GM23338 (cell line): ENCODE measurements around the gene ART4. TPM values are rescaled to one million over a fixed set of nuclear protein-coding genes. Genes with fewer than 3 reads are reported as not detected.

ENCODE experiments used
- ATAC-seq: fragments of 200-7000 bp; cut with Tn5 transposase; 3 replicates; pipeline ENCODE4 v1.9.1; 2020
- DNase-seq: peaks from one replicate; pipeline ENCODE4 v3.0.0-alpha.2; 2015; ENCODE audit warnings: low spot score
- H2AFZ ChIP-seq: fragments of 200-600 bp; sonication (generic); 2 replicates; pipeline ENCODE4 v1.8.0; 2016; ENCODE audit warnings: antibody characterized with exemption, mild to moderate bottlenecking, moderate library complexity
- H3F3A ChIP-seq: fragments of 200-600 bp; sonication (generic); replicated peaks from 2 replicates; pipeline ENCODE4 v1.8.0; 2017; ENCODE audit warnings: antibody characterized with exemption, mixed run types, low read depth
- H3K27ac ChIP-seq: fragments of 200-600 bp; sonication (generic); 2 replicates; pipeline ENCODE4 v1.6.1; 2016; ENCODE audit warnings: low read depth
- H3K27me3 ChIP-seq: fragments of 200-600 bp; sonication (generic); 2 replicates; pipeline ENCODE4 v1.8.0; 2016; ENCODE audit warnings: mild to moderate bottlenecking, mixed run types, moderate library complexity; ENCODE audit not compliant: insufficient read depth
- H3K36me3 ChIP-seq: fragments of 200-600 bp; sonication (generic); 2 replicates; pipeline ENCODE4 v1.8.0; 2016; ENCODE audit warnings: mild to moderate bottlenecking; ENCODE audit not compliant: insufficient read depth
- H3K4me1 ChIP-seq: fragments of 200-600 bp; sonication (generic); 2 replicates; pipeline ENCODE4 v1.8.0; 2016; ENCODE audit warnings: mild to moderate bottlenecking, moderate library complexity; ENCODE audit not compliant: insufficient read depth
- H3K4me2 ChIP-seq: fragments of 200-600 bp; sonication (generic); 2 replicates; pipeline ENCODE4 v1.7.1; 2017; ENCODE audit warnings: mixed run types
- H3K4me3 ChIP-seq: fragments of 200-600 bp; sonication (generic); 2 replicates; pipeline ENCODE4 v1.6.1; 2016; ENCODE audit warnings: mixed run types
- H3K79me2 ChIP-seq: fragments of 200-600 bp; sonication (generic); replicated peaks from 2 replicates; pipeline ENCODE4 v1.8.0; 2017; ENCODE audit warnings: mild to moderate bottlenecking; ENCODE audit not compliant: insufficient read depth
- H3K9me2 ChIP-seq: fragments of 200-600 bp; sonication (generic); 2 replicates; pipeline ENCODE4 v1.8.0; 2017; ENCODE audit not compliant: insufficient read depth
- H4K20me1 ChIP-seq: fragments of 200-600 bp; sonication (generic); replicated peaks from 2 replicates; pipeline ENCODE4 v1.8.0; 2017; ENCODE audit warnings: mild to moderate bottlenecking; ENCODE audit not compliant: insufficient read depth
- H3K27ac Mint-ChIP-seq: 2 replicates; pipeline ENCODE4 v1.8.0; 2020; ENCODE audit warnings: inconsistent platforms, mild to moderate bottlenecking, moderate library complexity, mixed read lengths
- H3K27me3 Mint-ChIP-seq: 3 replicates; pipeline ENCODE4 v1.8.0; 2022; ENCODE audit warnings: low read depth, mild to moderate bottlenecking, moderate library complexity, mixed read lengths, inconsistent platforms; ENCODE audit not compliant: insufficient read depth, poor library complexity
- H3K36me3 Mint-ChIP-seq: 3 replicates; pipeline ENCODE4 v1.8.0; 2021; ENCODE audit warnings: low read depth, mild to moderate bottlenecking, inconsistent platforms, moderate library complexity, mixed read lengths
- H3K4me1 Mint-ChIP-seq: 3 replicates; pipeline ENCODE4 v1.8.0; 2020; ENCODE audit warnings: mild to moderate bottlenecking, inconsistent platforms, mixed read lengths
- H3K4me3 Mint-ChIP-seq: 3 replicates; pipeline ENCODE4 v1.8.0; 2021; ENCODE audit warnings: moderate library complexity, mild to moderate bottlenecking, inconsistent platforms, mixed read lengths
- H3K9me3 Mint-ChIP-seq: 3 replicates; pipeline ENCODE4 v1.8.0; 2020; ENCODE audit warnings: moderate library complexity, mild to moderate bottlenecking, inconsistent platforms, mixed read lengths
- CREB1 ChIP-seq: fragments of 250-450 bp; sonication (Bioruptor Pico); IDR thresholded peaks from 2 replicates; pipeline ENCODE4 v1.5.0; 2020; ENCODE audit warnings: low read depth, mild to moderate bottlenecking, moderate library complexity
- CTCF ChIP-seq, 2 experiments: fragments of 200-600 bp in 1 of 2; sonication (generic) in 1 of 2; conservative IDR thresholded peaks; 2 replicates each; pipeline versions ENCODE4 v1.5.1 to v1.6.1; 2016 to 2017; ENCODE audit warnings: antibody characterized with exemption in 2 of 2, low read depth in 2 of 2, mild to moderate bottlenecking in 2 of 2, moderate library complexity in 1 of 2
- ETS1 ChIP-seq: IDR thresholded peaks from 2 replicates; pipeline ENCODE4 v1.6.1; 2016; ENCODE audit warnings: antibody characterized with exemption
- EZH2 ChIP-seq: fragments of 200-600 bp; sonication (generic); IDR thresholded peaks from one replicate; pipeline ENCODE4 v1.8.0; 2017; ENCODE audit warnings: antibody characterized with exemption, mild to moderate bottlenecking, low read depth; ENCODE audit not compliant: unreplicated experiment
- EZH2phosphoT487 ChIP-seq: fragments of 200-600 bp; sonication (generic); IDR thresholded peaks from one replicate; pipeline ENCODE4 v1.8.1; 2018; ENCODE audit warnings: antibody characterized with exemption; ENCODE audit not compliant: unreplicated experiment
- NANOG ChIP-seq: IDR thresholded peaks from 2 replicates; pipeline ENCODE4 v1.6.1; 2016; ENCODE audit warnings: antibody characterized with exemption, borderline replicate concordance
- POLR2AphosphoS5 ChIP-seq: IDR thresholded peaks from 2 replicates; pipeline ENCODE4 v1.6.1; 2016; ENCODE audit warnings: antibody characterized with exemption, low read depth
- REST ChIP-seq: IDR thresholded peaks from one replicate; pipeline ENCODE4 v1.6.1; 2018; ENCODE audit warnings: antibody characterized with exemption; ENCODE audit not compliant: unreplicated experiment
- STAT1 ChIP-seq: IDR thresholded peaks from one replicate; pipeline ENCODE4 v1.6.1; 2016; ENCODE audit warnings: antibody characterized with exemption; ENCODE audit not compliant: unreplicated experiment
- ZNF114 ChIP-seq: fragments of 250-450 bp; sonication (Bioruptor Pico); IDR thresholded peaks from 2 replicates; pipeline ENCODE4 v1.5.0; 2020; ENCODE audit warnings: mild to moderate bottlenecking, moderate library complexity
- ZNF331 ChIP-seq: fragments of 250-450 bp; sonication (Bioruptor Pico); IDR thresholded peaks from 2 replicates; pipeline ENCODE4 v1.5.0; 2020; ENCODE audit warnings: low read depth, mild to moderate bottlenecking, moderate library complexity
- ZNF462 ChIP-seq: fragments of 250-450 bp; sonication (Bioruptor Pico); IDR thresholded peaks from 2 replicates; pipeline ENCODE4 v1.5.0; 2020; ENCODE audit warnings: mild to moderate bottlenecking, moderate library complexity
- polyA plus RNA-seq: library from polyadenylated mRNA; unstranded; fragments of >200 nt; fragmentation: Nextera tagmentation; extraction: Ambion mirVana; gene quantifications from 2 replicates; pipeline ENCODE4 v1.2.1, GENCODE V29; 2016
- total RNA-seq: library from RNA; depleted of rRNA; stranded (reverse); fragments of >200 nt; shearing (Covaris generic); gene quantifications from 2 replicates; pipeline ENCODE4 v1.2.3, GENCODE V29; 2014

ART4 gene
- total and polyA plus RNA-seq, 2 experiments from 2014 or later, result 0.08 TPM; not detected in 1

GRCh38 chr12:14811486-14811885 lies 31.8 kb downstream of the ART4 start:
- H3K4me3 ChIP-seq, result no peak overlapping the region
- H4K20me1 ChIP-seq, result no peaks in the 10 kb centered on the region
- no peaks in the 10 kb centered on the region for H3K36me3 ChIP-seq
- no peak overlapping the region for H3K4me2 ChIP-seq
- H3K27ac Mint-ChIP-seq, result no peak overlapping the region
- H3F3A ChIP-seq, result no peaks in the 10 kb centered on the region
- ATAC-seq (no peak), DNase-seq (no peak)
- no peaks in the 10 kb centered on the region for H3K27me3 ChIP-seq
- no peak overlapping the region for H3K27ac ChIP-seq
- H3K36me3 Mint-ChIP-seq, result no peaks in the 10 kb centered on the region
- no peaks in the 10 kb centered on the region for H3K9me2 ChIP-seq
- no peaks in the 10 kb centered on the region for H3K4me1 Mint-ChIP-seq
- no peak overlapping the region for H3K4me3 Mint-ChIP-seq
- peaks cover 1% of the 10 kb centered on the region for H3K27me3 Mint-ChIP-seq
- H3K4me1 ChIP-seq, result no peaks in the 10 kb centered on the region
- H3K79me2 ChIP-seq, result no peaks in the 10 kb centered on the region
- TF ChIP-seq EZH2, result no peak
- TF ChIP-seq REST, result no peak
- TF ChIP-seq POLR2AphosphoS5, result no peak
- TF ChIP-seq STAT1, result no peak
- TF ChIP-seq ZNF462 (CRISPR knock-in tag), result no peak
- no peak for TF ChIP-seq ZNF331 (CRISPR knock-in tag)
- no peak for TF ChIP-seq CREB1 (CRISPR knock-in tag)
- no peak for TF ChIP-seq EZH2phosphoT487
- no peak for TF ChIP-seq CTCF (conservative IDR thresholded peaks at IDR 0.05; ENCODE audit: low read depth in 2 of 2)
- no peak for TF ChIP-seq ZNF114 (CRISPR knock-in tag)
- TF ChIP-seq NANOG, result no peak
- no peak for TF ChIP-seq ETS1
- no peak overlapping the region for H2AFZ ChIP-seq
- H3K9me3 Mint-ChIP-seq, result no peaks in the 10 kb centered on the region
